HG03469 (cell line): Measurements from ENCODE around the gene RRM2.

ENCODE experiments used
- ATAC-seq: cut with Tn5 transposase; IDR thresholded peaks from one replicate; pipeline ENCODE4 v1.9.1; 2021; ENCODE audit warnings: mild to moderate bottlenecking, moderate library complexity, moderate number of reproducible peaks; ENCODE audit not compliant: unreplicated experiment

RRM2 gene

DNA sequence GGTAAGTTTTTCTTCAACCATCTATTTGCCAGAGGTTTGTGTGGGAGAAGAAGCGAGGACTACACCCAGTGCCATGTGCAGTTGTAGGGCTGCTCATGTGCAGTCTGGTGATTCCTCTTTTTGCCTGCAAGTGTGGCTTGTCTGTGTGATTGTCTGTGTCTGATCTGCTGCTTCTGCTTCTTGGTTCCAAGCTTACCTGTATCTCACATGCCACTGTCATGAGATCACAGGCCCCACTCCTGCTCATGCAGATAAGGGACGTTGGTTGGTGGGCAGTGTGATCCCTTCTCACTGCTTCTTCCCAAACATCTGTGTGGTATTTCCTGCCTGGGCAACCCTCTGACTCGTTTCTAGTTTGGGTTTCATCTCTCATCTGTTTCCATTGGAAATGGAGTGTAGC, 27.1 kb downstream of the RRM2 start:
- no peak for ATAC-seq

DNA sequence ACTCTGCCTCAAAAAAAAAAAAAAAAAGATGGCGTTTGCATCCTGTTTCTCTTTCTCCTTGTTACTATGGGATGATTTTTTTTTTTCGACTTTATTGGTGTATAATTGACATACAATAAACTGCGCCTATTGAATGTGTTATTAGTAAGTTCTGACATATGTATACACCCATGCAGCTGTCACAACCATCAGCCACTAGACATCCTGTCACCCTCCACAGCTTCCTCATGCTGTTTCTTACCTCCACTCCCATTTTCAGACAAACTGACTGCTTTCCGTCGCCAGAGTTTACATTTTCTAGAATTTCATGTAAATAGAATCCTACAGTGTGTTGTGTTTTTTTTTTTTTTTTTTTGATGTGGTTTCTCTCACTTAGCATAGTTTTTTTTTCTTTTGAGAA, 27.9 kb downstream of the RRM2 start:
- no peak for ATAC-seq

DNA sequence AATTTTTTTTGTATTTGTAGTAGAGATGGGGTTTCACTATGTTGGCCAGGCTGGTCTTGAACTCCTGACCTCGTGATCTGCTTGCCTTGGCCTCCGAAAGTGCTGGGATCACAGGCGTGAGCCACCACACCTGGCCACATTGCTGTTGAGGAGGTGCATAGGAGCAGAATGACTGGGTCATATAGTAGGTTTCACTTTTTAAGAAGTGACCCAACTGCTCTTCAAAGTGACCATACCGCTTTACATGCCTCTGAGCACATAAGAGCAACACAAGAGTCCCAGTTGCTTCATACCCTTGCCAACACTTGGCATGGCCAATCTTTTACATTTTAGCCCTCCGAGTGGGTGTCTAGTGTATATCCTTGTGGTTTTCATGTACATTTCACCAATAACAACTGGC, 28.9 kb downstream of the RRM2 start:
- no peak for ATAC-seq

DNA sequence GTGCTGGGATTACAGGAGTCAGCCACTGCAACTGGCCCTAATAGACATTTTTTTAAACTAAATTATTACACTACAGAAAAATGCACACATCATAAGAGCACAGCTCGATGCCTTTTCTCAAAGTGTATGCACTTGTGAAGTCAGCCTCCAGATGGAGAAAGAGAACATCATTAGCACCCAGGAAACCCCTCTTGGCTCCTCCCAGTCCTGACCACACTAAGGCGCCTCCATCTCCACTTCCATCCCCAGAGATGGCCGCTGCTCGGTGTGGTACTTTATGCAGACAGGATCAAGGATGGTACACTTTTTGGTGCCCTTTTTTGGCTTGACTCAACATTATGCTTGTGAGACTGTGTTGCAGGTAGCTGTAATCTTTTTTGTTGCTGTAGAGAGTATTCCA, 34.8 kb downstream of the RRM2 start:
- no peak for ATAC-seq

DNA sequence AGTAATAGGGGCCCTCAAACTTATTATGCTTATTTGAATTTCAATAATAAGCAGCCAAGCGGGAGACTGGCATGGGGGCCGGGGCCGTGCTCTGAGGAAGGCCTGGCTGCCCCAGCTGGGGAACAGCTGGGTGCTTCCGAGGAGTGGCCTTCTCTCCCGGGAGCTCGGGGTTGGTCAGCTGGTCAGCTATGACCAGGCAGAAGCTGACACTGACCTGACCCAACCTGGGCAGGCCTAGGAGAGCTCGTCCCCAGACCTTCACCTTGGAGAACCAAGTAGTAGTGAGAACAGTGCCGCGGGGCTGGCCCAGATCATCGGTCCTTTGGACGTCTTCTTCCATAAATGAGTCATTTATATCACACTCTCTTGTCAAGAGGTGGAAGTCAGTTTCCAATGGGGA, 36.1 kb downstream of the RRM2 start:
- ATAC-seq = no peak

DNA sequence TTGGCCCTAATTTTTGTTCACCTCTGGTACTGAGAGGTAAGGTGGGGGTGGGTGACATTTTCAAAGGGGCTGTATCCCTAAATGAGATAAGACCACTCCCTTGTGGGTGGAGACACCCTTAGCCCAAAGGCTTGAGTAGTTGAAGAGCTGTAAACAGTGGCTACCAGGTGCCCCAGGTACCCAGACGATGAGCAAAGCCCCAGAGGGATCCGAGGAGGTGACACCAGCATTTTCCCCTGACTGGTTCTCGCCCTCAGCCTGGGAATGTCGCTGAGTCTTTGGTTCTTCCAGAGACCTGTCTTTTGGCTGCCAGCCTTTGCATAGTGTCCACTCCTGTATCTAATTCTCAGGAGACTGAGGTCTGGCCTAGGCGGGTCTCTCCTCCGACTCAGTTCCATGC, 36.5 kb downstream of the RRM2 start:
- ATAC-seq = no peak

DNA sequence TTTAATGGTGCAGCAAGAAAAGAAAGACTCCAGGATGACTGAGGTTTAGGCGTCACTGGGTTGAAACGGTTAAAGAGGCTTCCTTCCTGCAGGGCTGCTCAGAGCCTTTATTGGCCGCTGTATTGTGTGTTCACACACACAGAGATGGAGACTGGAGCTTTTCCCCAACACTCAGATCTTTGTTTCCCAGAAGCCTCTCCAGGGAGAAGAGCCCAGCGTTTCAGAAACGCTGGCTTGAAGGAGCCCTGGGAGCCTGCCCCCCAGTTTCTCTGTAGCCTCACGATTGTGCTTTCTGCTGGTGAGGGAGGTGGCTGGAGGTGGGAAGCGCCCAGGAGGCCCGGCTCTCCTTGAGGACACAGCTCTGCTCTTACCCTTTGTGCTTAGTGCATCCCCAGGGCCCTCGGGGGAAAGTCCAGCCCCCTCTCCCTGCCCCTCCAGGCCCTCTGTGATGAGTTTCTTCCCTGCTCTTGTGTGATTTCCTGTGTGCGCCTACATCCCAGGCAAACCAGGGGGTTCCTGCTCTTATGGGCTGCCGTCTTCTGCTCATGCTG, 37.1 kb downstream of the RRM2 start:
- no peak for ATAC-seq

DNA sequence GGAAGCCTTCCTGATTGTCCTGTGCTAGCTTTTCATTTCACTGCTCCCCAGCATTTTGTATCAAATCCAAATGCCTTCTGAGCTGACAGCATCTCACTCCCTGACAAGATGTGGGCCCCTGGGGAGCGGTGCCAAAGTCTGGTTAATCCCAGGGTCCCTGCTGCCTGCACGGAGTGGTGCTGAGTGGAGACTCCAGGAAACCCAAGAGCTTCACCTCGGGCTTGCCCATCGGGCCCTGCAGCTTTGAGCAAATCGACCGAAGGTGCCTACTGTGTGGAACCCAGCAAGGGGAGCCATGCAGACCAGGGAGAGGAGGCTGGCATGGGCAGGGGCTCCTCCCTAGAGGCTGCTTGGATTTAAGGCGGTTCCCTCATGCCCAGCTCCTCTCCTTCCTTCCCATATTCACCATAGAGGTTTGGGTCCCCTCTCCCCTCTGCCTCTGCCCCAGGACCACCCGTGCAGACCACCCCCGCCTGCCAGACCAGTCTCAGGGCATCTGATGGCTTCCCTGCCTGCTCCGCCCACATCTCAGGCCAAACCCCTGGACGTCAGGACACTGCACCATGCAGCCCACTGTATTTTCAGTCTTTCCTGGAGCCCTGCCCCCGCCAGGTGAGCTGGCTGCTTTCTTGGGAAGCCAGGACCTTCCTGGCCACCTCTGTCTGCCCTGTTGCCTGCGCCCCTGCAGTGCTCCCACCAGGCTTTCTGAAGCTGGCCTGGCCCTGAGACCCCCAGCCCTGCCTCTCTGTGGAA, 37.8 kb downstream of the RRM2 start:
- no peak for ATAC-seq

DNA sequence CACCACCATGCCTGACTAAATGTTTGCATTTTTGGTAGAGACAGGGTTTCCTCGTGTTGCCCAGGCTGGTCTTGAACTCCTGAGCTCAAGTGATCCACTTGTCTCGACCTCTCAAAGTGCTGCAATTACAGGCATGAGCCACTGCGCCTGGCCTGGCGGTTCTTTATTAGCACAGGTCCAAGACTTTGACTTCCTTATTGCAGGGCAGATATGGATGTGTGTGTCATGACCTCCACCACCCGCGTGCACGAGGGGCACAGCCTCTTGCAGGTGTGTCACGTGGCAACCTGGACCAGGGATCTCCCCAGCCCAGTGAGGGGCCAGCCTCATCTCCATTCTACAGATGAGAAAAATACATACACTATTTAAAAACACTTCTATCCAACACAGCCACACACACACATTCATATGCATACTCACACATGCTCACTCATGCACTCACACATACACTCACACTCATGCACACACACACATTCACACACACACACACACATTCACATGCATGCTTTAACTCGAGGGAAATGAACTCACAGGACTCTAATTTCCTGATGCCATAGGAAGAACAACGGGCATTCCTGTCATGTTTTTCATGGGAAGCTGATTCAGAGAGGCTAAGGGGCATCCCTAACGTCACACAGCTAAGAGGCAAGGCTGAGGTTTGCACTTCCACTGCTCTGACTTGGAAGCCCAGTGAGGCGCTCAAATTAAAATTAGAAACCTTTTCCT, 38.8 kb downstream of the RRM2 start:
- no peak for ATAC-seq

DNA sequence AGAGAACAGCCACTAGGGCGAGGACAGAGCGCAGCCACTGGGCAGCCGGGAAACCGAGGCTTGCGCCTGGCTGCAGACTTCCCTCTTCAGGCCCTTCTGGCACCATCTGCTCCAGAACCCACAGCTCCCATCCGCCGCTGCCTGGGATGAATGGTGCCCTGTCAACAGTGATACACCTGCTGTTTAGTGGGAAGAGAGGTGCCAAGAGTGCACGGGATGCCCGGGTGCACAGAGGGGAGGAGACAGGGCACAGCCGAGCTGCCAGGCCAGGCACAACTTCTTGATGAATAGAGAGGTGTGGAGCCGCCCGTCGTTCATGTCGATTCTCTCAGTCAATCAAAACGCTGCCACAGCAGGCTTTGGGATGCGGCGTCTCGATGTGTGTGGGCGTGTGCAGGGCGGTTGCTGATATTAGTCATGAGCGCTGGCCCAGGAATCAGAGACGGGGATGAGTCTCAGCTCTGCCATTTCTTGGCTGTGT, 39.5 kb downstream of the RRM2 start:
- no peak for ATAC-seq

DNA sequence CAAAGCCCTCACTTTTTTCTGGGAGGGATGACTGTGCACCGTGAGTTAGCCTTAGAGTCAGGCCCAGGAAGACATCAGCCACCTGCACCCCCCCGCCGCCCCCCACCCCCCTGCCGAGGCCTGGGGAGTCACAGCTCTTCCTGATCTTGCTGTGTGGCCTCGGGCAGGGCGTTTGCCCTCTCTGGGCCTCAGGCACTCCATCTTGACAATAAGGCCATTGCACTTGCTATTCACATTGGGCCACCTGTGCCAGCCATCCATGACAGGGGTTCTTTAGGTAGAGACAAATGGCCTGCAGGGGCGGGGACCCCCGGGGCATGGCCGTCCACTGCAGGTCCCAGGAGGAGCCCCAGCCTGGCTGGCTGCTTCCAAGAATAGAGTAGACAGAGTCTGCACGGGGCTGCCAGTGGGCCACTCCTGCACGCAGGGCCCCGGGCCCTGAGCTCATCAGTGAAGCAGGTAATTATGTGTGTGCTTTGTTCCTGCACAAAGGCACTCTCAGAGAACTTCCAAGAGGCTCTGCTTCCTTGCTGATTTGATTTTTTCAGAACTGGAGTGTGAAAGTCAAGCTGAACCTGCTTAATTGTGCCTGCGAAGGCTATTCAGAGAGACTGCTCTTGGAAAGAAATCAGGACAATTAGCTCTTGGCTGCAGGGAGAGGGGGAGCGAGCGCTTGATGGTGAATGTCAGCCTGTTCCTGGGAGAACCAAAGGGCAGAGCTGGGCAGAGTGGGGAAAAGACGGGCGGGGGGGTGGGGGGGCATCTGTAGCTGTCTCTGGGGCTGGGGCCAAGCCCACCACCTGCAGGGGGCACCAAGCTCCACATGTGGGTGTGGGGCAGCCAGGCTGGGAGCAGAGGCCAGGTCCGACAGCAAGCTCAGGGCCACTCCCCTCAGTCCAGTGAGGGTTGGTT, 40.3 kb downstream of the RRM2 start:
- ATAC-seq = no peak

DNA sequence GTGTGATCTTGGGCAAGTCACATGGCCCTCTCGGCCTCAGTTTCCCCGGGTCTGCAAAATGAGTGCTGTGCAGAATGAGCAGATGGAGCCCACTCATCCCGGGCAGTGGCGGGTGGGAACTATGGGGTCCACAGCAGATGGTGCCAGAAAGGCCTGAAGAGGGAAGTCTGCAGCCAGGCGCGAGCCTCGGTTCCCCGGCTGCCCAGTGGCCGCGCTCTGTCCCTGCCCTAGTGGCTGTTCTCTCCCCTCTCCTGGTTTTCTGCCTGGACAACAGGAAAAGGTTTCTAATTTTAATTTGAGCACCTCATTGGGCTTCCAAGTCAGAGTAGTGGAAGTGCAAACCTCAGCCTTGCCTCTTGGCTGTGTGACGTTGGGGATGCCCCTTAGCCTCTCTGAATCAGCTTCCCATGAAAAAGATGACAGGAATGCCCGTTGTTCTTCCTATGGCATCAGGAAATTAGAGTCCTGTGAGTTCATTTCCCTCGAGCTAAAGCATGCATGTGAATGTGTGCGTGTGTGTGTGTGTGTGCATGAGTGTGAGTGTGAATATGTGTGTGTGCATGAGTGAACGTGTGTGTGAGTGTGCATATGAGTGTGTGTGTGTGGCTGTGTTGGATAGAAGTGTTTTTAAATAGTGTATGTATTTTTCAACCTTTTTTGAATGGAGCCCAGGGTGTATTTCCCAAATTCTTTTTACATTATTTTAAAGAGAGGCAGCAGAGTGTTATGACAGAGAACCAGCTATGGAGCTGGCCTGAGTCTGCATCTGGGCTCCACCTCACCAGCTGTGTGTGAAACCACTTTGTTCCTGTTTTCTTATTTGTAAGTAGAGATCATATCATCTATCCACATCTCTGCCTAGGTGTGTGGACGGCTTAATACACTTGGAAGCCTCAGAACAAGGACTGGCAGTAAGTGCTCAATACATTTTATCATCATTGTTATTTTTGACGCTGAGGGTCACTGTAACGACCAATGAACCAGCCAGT, 41.3 kb downstream of the RRM2 start:
- no peak for ATAC-seq

DNA sequence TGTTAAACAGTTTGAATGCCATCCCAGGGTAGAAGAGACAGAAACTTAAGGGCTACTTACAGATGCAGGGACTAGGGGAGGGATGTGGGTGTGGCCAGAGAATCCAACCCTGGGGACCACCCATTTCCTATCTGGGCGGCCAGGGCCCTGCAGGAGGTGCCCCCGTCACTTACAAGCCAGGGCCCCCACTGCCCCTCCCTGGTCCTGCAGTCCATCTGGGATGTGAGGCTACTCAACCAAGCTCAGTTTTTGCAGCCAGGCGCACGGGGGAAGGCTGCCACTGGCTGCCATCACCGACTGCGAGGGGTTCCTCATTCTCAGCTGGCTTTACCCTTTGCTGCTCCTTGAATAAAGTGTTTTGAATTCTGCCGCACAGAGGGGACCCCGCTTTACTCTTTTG, 42.1 kb downstream of the RRM2 start:
- ATAC-seq = no peak

DNA sequence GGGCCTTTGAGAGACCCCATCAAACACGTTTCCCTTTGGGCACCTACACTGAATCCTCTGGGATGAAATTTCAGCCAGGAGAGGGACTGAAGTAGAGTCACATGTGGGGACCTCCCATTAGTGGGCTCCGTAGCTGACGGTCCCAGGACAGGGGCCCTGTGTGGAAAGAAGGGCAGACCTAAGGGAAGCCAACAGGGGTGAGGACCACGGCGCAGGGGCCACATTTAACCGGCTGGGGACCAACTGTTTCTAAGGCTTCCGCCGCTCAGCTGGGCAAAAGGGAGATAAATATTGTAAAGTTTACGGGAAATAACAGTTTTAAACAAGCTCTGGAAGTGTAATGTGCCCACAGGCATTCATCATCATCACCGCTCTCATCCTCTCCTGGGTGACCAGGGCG, 42.7 kb downstream of the RRM2 start:
- no peak for ATAC-seq

DNA sequence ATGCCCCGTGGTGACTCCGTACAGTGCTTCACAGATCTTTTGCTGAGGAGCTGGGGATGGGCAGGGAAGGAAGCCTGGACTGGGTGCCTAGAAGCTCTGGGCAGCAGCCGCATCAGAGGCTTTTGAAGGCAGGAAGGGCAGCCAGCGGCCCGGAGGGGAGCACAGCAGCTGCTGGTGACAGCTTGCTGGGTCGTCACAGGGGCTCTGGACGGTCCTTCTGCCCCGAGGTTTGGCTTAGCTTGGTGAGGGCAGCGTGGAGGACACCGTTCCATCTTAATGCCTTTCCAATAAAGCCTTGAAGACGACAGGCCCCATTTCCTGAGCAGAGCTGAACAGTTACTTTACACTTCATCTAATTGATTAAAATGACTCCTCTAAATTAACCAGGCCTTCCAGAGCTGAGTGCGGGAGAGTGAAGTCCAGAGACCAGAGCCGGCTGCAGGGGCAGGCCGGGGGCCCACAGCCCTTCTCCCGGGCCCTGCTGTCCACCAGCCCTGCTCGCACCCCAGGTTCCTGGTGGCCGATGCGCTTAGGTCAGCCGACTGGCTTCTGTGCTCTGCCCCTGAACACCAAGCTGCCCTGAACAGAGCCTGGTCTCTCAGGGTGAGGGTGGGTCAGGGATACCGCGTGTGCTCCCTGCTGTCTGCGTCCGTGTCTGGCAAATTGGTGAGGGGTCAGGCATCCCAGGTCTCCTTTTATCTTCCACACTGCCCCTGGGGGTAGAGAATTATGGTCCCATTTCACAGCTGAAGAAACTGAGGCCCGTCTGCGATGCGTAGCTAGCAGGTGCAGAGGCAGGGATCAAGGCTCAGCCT, 43.5 kb downstream of the RRM2 start:
- ATAC-seq = no peak

DNA sequence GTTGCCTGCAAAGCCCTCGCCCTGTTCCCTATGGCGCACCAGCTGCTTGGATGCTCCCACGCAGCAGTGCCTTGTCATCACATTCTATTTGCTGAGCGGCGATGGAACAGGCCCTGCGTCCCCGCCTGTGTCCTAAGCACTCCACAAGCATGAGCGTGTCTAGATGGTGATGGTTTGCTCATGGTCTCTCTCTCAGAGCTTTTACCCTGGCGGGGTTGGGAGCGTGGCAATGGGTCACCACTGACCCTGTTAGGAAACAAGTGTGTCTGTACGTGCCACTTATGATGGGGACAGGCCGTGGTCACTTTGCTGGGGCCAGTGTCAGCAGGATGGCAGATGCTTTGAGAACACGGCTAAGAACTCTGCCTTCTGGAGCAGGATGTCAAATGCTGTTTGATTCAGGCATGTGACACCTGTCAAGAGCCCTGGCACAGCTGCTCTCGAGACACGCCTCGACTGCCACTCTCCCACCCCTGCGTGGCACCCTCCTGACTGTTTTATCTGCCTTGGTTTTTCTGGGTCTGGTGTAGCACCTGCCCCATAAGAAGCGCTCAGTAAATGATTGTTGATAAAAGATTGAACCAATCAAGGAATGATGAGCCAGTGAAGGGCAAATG, 44.2 kb downstream of the RRM2 start:
- ATAC-seq = no peak

DNA sequence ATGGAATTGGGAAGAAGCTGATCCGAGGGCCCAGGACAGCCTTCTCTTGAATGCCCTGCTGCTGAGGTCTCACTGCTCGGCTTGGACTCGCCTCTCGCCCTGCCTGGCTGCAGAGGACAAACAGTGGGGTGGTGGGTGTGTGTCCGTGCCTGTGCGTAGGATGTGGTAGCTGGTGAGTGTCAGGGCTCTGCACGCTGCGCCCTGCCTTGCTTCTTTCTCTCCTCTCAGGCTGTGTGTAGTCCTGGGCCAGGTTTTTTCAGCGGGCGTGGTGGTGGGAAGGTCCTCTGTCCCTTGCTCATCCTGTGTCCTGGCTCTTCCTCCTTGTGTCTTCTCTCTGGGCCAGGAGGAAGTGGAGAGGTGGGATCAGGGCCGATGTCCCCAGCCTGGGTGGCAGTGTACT, 44.8 kb downstream of the RRM2 start:
- no peak for ATAC-seq

DNA sequence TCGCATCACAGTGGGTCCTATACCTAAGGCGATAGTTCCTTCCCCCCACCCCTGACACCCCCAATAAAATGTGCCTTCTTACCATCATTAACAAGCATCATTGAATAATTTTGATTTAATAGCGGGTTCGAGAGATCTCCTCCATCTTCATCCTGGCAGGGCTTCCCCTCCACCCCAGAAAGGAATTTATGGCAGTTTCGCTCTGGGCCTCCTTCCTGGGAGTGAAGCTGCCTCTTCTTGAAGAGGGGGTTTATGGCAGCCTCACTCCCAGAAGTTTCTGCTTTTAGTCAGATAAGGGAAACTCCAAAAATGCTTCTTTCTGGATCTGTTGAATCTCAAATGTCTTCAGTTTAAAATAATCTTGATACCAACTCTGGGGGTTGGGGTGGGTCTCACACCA, 45.7 kb downstream of the RRM2 start:
- no peak for ATAC-seq
